HEK293 (cell line): ENCODE measurements around the gene INTS15.
A peak's percentile ranks its signal among the peaks of the same experiment; 100 is the strongest.

Experiments used
- CTCF ChIA-PET: fragments of 350-600 bp; formaldehyde crosslinking; extraction: SDS; loops from one replicate; lab custom pipeline; 2021; ENCODE audit warnings: antibody characterized with exemption; lab: Yijun Ruan, JAX
- POLR2A ChIA-PET: fragments of 300-600 bp; formaldehyde crosslinking; extraction: SDS; loops from one replicate; lab custom pipeline; 2020; ENCODE audit warnings: antibody characterized with exemption, inconsistent platforms; lab: Yijun Ruan, JAX
- H3K27ac ChIP-seq: fragments of 200-500 bp; sonication (Bioruptor generic); 2 replicates; pipeline ENCODE4 v1.5.1; 2014; ENCODE audit warnings: low read depth, low read length, control low read depth, inconsistent platforms; ENCODE audit errors: extremely low read depth
- H3K36me3 ChIP-seq, 2 experiments: fragments of 200-500 bp in 1 of 2; sonication (Bioruptor generic) in 1 of 2; 1 replicate in 1 of 2; 2 replicates in 1 of 2; pipeline ENCODE4 v1.5.1; 2014 to 2017; ENCODE audit warnings: inconsistent platforms in 2 of 2, low read length in 2 of 2; ENCODE audit not compliant: control insufficient read depth in 2 of 2, insufficient read depth in 1 of 2
- H3K4me1 ChIP-seq: fragments of 200-500 bp; sonication (Bioruptor generic); 2 replicates; pipeline ENCODE4 v1.5.1; 2014; ENCODE audit warnings: mild to moderate bottlenecking, low read length, inconsistent platforms; ENCODE audit not compliant: control insufficient read depth, insufficient read depth
- H3K4me3 ChIP-seq: 2 replicates; pipeline ENCODE4 v1.5.1; 2011; ENCODE audit warnings: low read depth, mild to moderate bottlenecking, control low read depth, low read length, moderate library complexity
- H3K9me3 ChIP-seq: fragments of 200-500 bp; sonication (Bioruptor generic); 2 replicates; pipeline ENCODE4 v1.5.1; 2014; ENCODE audit warnings: low read depth, low read length, inconsistent platforms; ENCODE audit not compliant: control insufficient read depth, insufficient read depth
- BCL11A ChIP-seq: fragments of 450-650 bp; formaldehyde crosslinking; IDR thresholded peaks from 2 replicates; pipeline ENCODE4 v1.5.1; 2016; ENCODE audit warnings: low read depth, missing biosample characterization, missing genetic modification characterization
- GFI1B ChIP-seq: fragments of 450-650 bp; formaldehyde crosslinking; IDR thresholded peaks from 2 replicates; pipeline ENCODE4 v1.5.1; 2016; ENCODE audit warnings: missing biosample characterization, missing genetic modification characterization
- HOXD13 ChIP-seq: sonication (generic); formaldehyde crosslinking; IDR thresholded peaks from 2 replicates; pipeline ENCODE4 v1.8.0; 2022; ENCODE audit warnings: missing genetic modification reagents, borderline replicate concordance
- IKZF3 ChIP-seq: fragments of 450-650 bp; IDR thresholded peaks from 2 replicates; pipeline ENCODE4 v1.5.0; 2018; ENCODE audit warnings: missing biosample characterization, mild to moderate bottlenecking, missing genetic modification characterization, moderate library complexity
- KLF7 ChIP-seq: fragments of 450-650 bp; formaldehyde crosslinking; IDR thresholded peaks from 2 replicates; pipeline ENCODE4 v1.5.1; 2016; ENCODE audit warnings: missing biosample characterization, missing genetic modification characterization, borderline replicate concordance
- KLF9 ChIP-seq: fragments of 450-650 bp; formaldehyde crosslinking; IDR thresholded peaks from 2 replicates; pipeline ENCODE4 v1.5.1; 2016; ENCODE audit warnings: missing biosample characterization, missing genetic modification characterization, low read depth
- MYNN ChIP-seq: fragments of 450-650 bp; formaldehyde crosslinking; IDR thresholded peaks from 2 replicates; pipeline ENCODE4 v1.5.1; 2016; ENCODE audit warnings: missing biosample characterization, missing genetic modification characterization, borderline replicate concordance
- PRDM10 ChIP-seq: fragments of 450-650 bp; formaldehyde crosslinking; IDR thresholded peaks from 2 replicates; pipeline ENCODE4 v1.5.1; 2016; ENCODE audit warnings: missing biosample characterization, missing genetic modification characterization
- SP2 ChIP-seq: fragments of 450-650 bp; formaldehyde crosslinking; IDR thresholded peaks from 2 replicates; pipeline ENCODE4 v1.5.1; 2016; ENCODE audit warnings: missing biosample characterization, missing genetic modification characterization
- ZBTB21 ChIP-seq: fragments of 450-650 bp; formaldehyde crosslinking; IDR thresholded peaks from 2 replicates; pipeline ENCODE4 v1.5.1; 2017; ENCODE audit warnings: missing biosample characterization, missing genetic modification characterization
- ZBTB26 ChIP-seq: fragments of 450-650 bp; formaldehyde crosslinking; optimal IDR thresholded peaks from 2 replicates; pipeline ENCODE3; 2016; ENCODE audit warnings: missing biosample characterization, mild to moderate bottlenecking, missing genetic modification characterization
- ZBTB48 ChIP-seq: fragments of 450-650 bp; formaldehyde crosslinking; IDR thresholded peaks from 2 replicates; pipeline ENCODE4 v1.5.1; 2016; ENCODE audit warnings: missing biosample characterization, missing genetic modification characterization
- ZNF114 ChIP-seq: fragments of 450-650 bp; formaldehyde crosslinking; IDR thresholded peaks from 2 replicates; pipeline ENCODE4 v1.5.0; 2017; ENCODE audit warnings: missing biosample characterization, missing genetic modification characterization
- ZNF138 ChIP-seq: fragments of 450-650 bp; formaldehyde crosslinking; IDR thresholded peaks from 2 replicates; pipeline ENCODE4 v1.5.1; 2016; ENCODE audit warnings: missing biosample characterization, missing genetic modification characterization, borderline replicate concordance
- ZNF2 ChIP-seq: fragments of 450-650 bp; formaldehyde crosslinking; IDR thresholded peaks from 2 replicates; pipeline ENCODE4 v1.5.1; 2016; ENCODE audit warnings: missing biosample characterization, missing genetic modification characterization
- ZNF202 ChIP-seq: fragments of 450-650 bp; formaldehyde crosslinking; IDR thresholded peaks from 2 replicates; pipeline ENCODE4 v1.5.1; 2016; ENCODE audit warnings: missing biosample characterization, missing genetic modification characterization, borderline replicate concordance
- ZNF223 ChIP-seq: fragments of 450-650 bp; formaldehyde crosslinking; IDR thresholded peaks from 2 replicates; pipeline ENCODE4 v1.5.1; 2016; ENCODE audit warnings: missing biosample characterization, missing genetic modification characterization
- ZNF302 ChIP-seq: fragments of 450-650 bp; formaldehyde crosslinking; IDR thresholded peaks from 2 replicates; pipeline ENCODE4 v1.5.1; 2016; ENCODE audit warnings: missing biosample characterization, missing genetic modification characterization, low read depth
- ZNF341 ChIP-seq: fragments of 450-650 bp; formaldehyde crosslinking; IDR thresholded peaks from 2 replicates; pipeline ENCODE4; 2016; ENCODE audit warnings: low read depth, missing biosample characterization, missing genetic modification characterization
- ZNF354C ChIP-seq: fragments of 450-650 bp; formaldehyde crosslinking; IDR thresholded peaks from 2 replicates; pipeline ENCODE4 v1.5.1; 2016; ENCODE audit warnings: missing biosample characterization, missing genetic modification characterization, low read depth, borderline replicate concordance
- ZNF37A ChIP-seq: fragments of 450-650 bp; IDR thresholded peaks from 2 replicates; pipeline ENCODE4 v1.5.1; 2018; ENCODE audit warnings: missing biosample characterization, missing genetic modification characterization
- ZNF426 ChIP-seq: fragments of 450-650 bp; formaldehyde crosslinking; IDR thresholded peaks from 2 replicates; pipeline ENCODE4 v1.5.1; 2017; ENCODE audit warnings: missing biosample characterization, missing genetic modification characterization, mild to moderate bottlenecking, inconsistent platforms, moderate library complexity
- ZNF473 ChIP-seq: fragments of 450-650 bp; formaldehyde crosslinking; IDR thresholded peaks from 2 replicates; pipeline ENCODE4 v1.5.1; 2017; ENCODE audit warnings: missing biosample characterization, missing genetic modification characterization
- ZNF48 ChIP-seq: fragments of 450-650 bp; formaldehyde crosslinking; IDR thresholded peaks from 2 replicates; pipeline ENCODE4 v1.5.1; 2016; ENCODE audit warnings: missing biosample characterization, missing genetic modification characterization
- ZNF555 ChIP-seq: fragments of 450-650 bp; formaldehyde crosslinking; conservative IDR thresholded peaks from 2 replicates; pipeline ENCODE4 v1.5.1; 2017; ENCODE audit warnings: missing biosample characterization, mild to moderate bottlenecking, missing genetic modification characterization, inconsistent platforms
- ZNF558 ChIP-seq: fragments of 450-650 bp; formaldehyde crosslinking; IDR thresholded peaks from 2 replicates; pipeline ENCODE4 v1.5.1; 2016; ENCODE audit warnings: missing biosample characterization, missing genetic modification characterization
- ZNF600 ChIP-seq: fragments of 450-650 bp; formaldehyde crosslinking; IDR thresholded peaks from 2 replicates; pipeline ENCODE4 v1.5.1; 2016; ENCODE audit warnings: missing biosample characterization, missing genetic modification characterization
- ZNF624 ChIP-seq: fragments of 450-650 bp; formaldehyde crosslinking; IDR thresholded peaks from 2 replicates; pipeline ENCODE4 v1.5.1; 2017; ENCODE audit warnings: missing biosample characterization, missing genetic modification characterization
- ZNF664 ChIP-seq: fragments of 450-650 bp; formaldehyde crosslinking; IDR thresholded peaks from 2 replicates; pipeline ENCODE4 v1.5.1; 2016; ENCODE audit warnings: missing biosample characterization, missing genetic modification characterization
- ZNF704 ChIP-seq: fragments of 450-650 bp; formaldehyde crosslinking; IDR thresholded peaks from 2 replicates; pipeline ENCODE4 v1.5.1; 2016; ENCODE audit warnings: missing biosample characterization, missing genetic modification characterization
- ZNF747 ChIP-seq: fragments of 450-650 bp; formaldehyde crosslinking; IDR thresholded peaks from 2 replicates; pipeline ENCODE4 v1.5.1; 2016; ENCODE audit warnings: missing biosample characterization, missing genetic modification characterization
- ZSCAN5A ChIP-seq: fragments of 450-650 bp; formaldehyde crosslinking; IDR thresholded peaks from 2 replicates; pipeline ENCODE4 v1.5.1; 2016; ENCODE audit warnings: missing biosample characterization, missing genetic modification characterization

The INTS15 gene

GRCh38 chr7:6589829-6590644 is at the start of gene INTS15:
INTS15 (plus strand) TSS chr7:6590021; CDS start chr7:6590284, 263 bp downstream.
- Histone ChIP-seq H3K4me3 (peak within 1 kb of the TSS; percentile 88), H3K9me3 (no peaks in the 10 kb centered on the region), H3K4me1 (no peaks in the 10 kb centered on the region), H3K36me3 (peaks cover 56 to 58% of the 10 kb centered on the region in 2 experiments), H3K27ac (peak within 1 kb of the TSS; percentile 89)
- POLR2A ChIA-PET = interaction anchor here (0.7 to 1.6 kb wide), 10 partner anchors 10 to 266 kb away, joined by 3 to 7 read pairs (median 3); partner anchors contain the start of genes DAGLB, ZDHHC4 and ZNF316
- CTCF ChIA-PET = interaction anchor here (0.5 to 5.5 kb wide), 9 partner anchors 7 to 360 kb away, joined by 3 to 28 read pairs (median 5); no protein-coding TSS in a partner anchor
- TF ChIP-seq SP2 (no peak), BCL11A (no peak), ZNF558 (tag by site-specific recombination) (no peak), ZNF426 (tag by site-specific recombination) (no peak), ZNF600 (tag by site-specific recombination) (peak; percentile 38; the same call in 1 of the 2 replicates), ZNF223 (tag by site-specific recombination) (no peak), ZBTB26 (tag by site-specific recombination) (peak; percentile 87), ZNF37A (no peak), ZNF747 (tag by site-specific recombination) (no peak), HOXD13 (CRISPR knock-in tag) (no peak), ZNF341 (tag by site-specific recombination) (no peak), GFI1B (tag by site-specific recombination) (no peak), ZNF704 (tag by site-specific recombination) (no peak), ZNF664 (no peak), ZNF624 (tag by site-specific recombination) (no peak), ZNF48 (tag by site-specific recombination) (no peak), ZNF202 (tag by site-specific recombination) (no peak), ZNF114 (tag by site-specific recombination) (no peak), ZNF138 (tag by site-specific recombination) (no peak), ZBTB48 (tag by site-specific recombination) (0 out of 2 replicates have a peak, but pooled peaks have one; percentile 22), ZNF354C (no peak), KLF9 (tag by site-specific recombination) (no peak), ZSCAN5A (tag by site-specific recombination) (no peak), IKZF3 (tag by site-specific recombination) (no peak), ZNF555 (tag by site-specific recombination) (no peak), KLF7 (tag by site-specific recombination) (no peak), PRDM10 (no peak), ZBTB21 (tag by site-specific recombination) (no peak), ZNF2 (tag by site-specific recombination) (no peak), ZNF473 (tag by site-specific recombination) (no peak), MYNN (tag by site-specific recombination) (no peak), ZNF302 (tag by site-specific recombination) (no peak)
